Ishikawa (cell line): ENCODE measurements around the gene MYO1E.

Experiments
- CEBPB ChIP-seq: IDR thresholded peaks from 2 replicates; pipeline ENCODE4 v1.6.1; 2012
- CREB1 ChIP-seq: IDR thresholded peaks from 2 replicates; pipeline ENCODE4 v1.6.1; 2012; ENCODE audit warnings: low read depth
- EP300 ChIP-seq: IDR thresholded peaks from 2 replicates; pipeline ENCODE4 v1.6.1; 2012; ENCODE audit warnings: borderline replicate concordance
- FOXM1 ChIP-seq: IDR thresholded peaks from 2 replicates; pipeline ENCODE4 v1.6.1; 2012; ENCODE audit warnings: low read depth, borderline replicate concordance
- RAD21 ChIP-seq: IDR thresholded peaks from 2 replicates; pipeline ENCODE4 v1.6.1; 2012; ENCODE audit warnings: low read depth
- TCF12 ChIP-seq: IDR thresholded peaks from 2 replicates; pipeline ENCODE4 v1.6.1; 2012; ENCODE audit warnings: low read depth
- TEAD4 ChIP-seq: IDR thresholded peaks from 2 replicates; pipeline ENCODE4 v1.6.1; 2012
- USF1 ChIP-seq: IDR thresholded peaks from 2 replicates; pipeline ENCODE4 v1.6.1; 2012
- YY1 ChIP-seq: IDR thresholded peaks from 2 replicates; pipeline ENCODE4 v1.6.1; 2012; ENCODE audit warnings: low read depth
- TF ChIP-seq, protein P1 (sequence below): IDR thresholded peaks from 2 replicates; pipeline ENCODE4 v1.6.1; 2012

GRCh38 chr15:59189241-59189640, 183.4 kb downstream of the MYO1E start:
- TF ChIP-seq RAD21 (no peak), EP300 (no peak), TCF12 (no peak), CEBPB (no peak), TEAD4 (no peak), FOXM1 (no peak), USF1 (no peak), YY1 (no peak), CREB1 (no peak)
- TF ChIP-seq, protein P1, sequence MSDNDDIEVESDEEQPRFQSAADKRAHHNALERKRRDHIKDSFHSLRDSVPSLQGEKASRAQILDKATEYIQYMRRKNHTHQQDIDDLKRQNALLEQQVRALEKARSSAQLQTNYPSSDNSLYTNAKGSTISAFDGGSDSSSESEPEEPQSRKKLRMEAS, result no peak
